ENCODE data around the gene CREB5. TPM values are rescaled to one million over a fixed set of nuclear protein-coding genes. Genes with fewer than 3 reads are reported as not detected.

Gene CREB5
- total and polyA plus RNA-seq, 2 of the 13 experiments (the other 11 are each of a cell fraction or from before 2014, with no cell fraction given), result 0.38 to 0.71 TPM

DNA sequence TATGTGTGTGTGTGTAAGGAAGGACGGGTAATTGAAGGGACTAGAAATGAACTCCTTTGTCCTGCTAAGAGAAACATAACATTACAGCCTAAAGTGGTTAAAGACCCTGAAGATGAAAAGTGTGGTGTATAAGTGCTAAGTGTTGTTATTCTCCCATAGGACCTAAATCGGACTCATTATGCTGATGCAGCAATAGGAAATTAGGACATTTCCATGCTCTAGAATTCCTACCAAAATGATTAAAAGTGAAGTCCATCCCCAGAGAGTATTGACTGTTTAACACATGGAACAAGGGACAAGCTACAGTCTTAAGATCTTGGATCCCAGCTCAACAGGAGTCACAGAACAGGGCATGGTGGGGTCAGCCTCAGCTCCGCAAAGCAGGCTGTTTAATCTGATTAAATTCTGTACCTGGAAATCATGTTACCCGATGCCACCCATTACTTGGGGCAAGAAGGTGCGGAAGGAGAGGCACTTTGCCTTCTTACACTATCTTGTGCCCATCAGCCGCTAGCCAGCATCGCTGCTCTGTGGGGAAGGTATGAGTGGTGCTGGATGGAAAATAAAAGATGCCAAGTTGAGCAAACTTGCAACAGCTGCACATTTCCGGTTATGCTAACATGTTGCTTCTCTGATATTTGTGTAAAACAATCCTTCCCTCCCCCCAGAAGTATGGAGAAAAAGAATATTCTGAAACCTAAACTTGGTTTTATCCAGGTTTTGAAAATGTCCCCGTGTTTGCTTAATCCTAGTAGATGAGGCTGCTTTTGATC lies 100.5 kb downstream of the CREB5 start:
- H3K4me3 ChIP-seq (replicated peaks in 1 of 3; ENCODE audit: insufficient read depth in 1 of 3, low read depth in 2 of 3, low read length in 3 of 3), result no peak overlapping the region
- no peaks in the 10 kb centered on the region for H3K4me1 ChIP-seq (ENCODE audit: insufficient read depth, low read length)
- FAIRE-seq, result no peak
- in situ Hi-C loops (cut with HindIII; ENCODE audit: extremely low pct_ligation_motif_present, low pct_unique_long_range_greater_than_20kb), result no loop called here
- H3K9me3 ChIP-seq (ENCODE audit: low read length), result no peaks in the 10 kb centered on the region
- no peaks in the 10 kb centered on the region for H4K20me1 ChIP-seq (ENCODE audit: insufficient read depth, low read length)
- BruUV-seq (replicated peaks), result no TSS peak
- no peak overlapping the region for H3K27ac ChIP-seq (ENCODE audit: extremely low read length, insufficient read depth, low read length)
- intact Hi-C loops (cut with micrococcal nuclease; ENCODE audit: unreplicated experiment), result no loop called here
- POLR2A ChIA-PET, result no interaction called here
- no peak for DNase-seq (ENCODE audit: low spot score)
- H3K9ac ChIP-seq (ENCODE audit: insufficient read depth, low read depth, low read length), result no peak overlapping the region
- CTCF ChIA-PET (ENCODE audit: low intra/inter-chr PET ratio, low total read pairs), result no interaction called here
- ATAC-seq, result no peak
- no peak overlapping the region for H2AFZ ChIP-seq (ENCODE audit: low read length)
- H3K36me3 ChIP-seq (replicated peaks in 1 of 2; ENCODE audit: control insufficient read depth in 1 of 2, insufficient read depth in 2 of 2, low read length in 2 of 2), result no peaks in the 10 kb centered on the region
- peaks cover 1 to 3% of the 10 kb centered on the region in 2 experiments; a peak in 3 of 5 replicates for H3K27me3 ChIP-seq (ENCODE audit: control insufficient read depth in 1 of 2, insufficient read depth in 2 of 2, low read length in 2 of 2)
- WGBS (ENCODE audit: low lambda C conversion rate), result 45% methylated on average over 7 of the region's 9 CpGs
- TF ChIP-seq MAFK (conservative IDR thresholded peaks at IDR 0.05 in 1 of 2, IDR thresholded peaks at IDR 0.05 in 1 of 2; ENCODE audit: low read length in 2 of 2) (peak; percentile 34 to 69; a peak in 3 of 4 replicates), MAFF (IDR thresholded peaks at IDR 0.05; ENCODE audit: low read depth, low read length) (peak; percentile 41), MEIS2 (CRISPR knock-in tag; IDR thresholded peaks at IDR 0.05) (no peak)
- no peak overlapping the region for H3K4me2 ChIP-seq (ENCODE audit: low read depth, low read length)
- no peaks in the 10 kb centered on the region for H3K79me2 ChIP-seq (ENCODE audit: insufficient read depth, low read length)

- in situ Hi-C loops (cut with HindIII; ENCODE audit: extremely low pct_ligation_motif_present, low pct_unique_long_range_greater_than_20kb), result no loop called here
- no peaks in the 10 kb centered on the region for H3K36me3 ChIP-seq (replicated peaks in 1 of 2; ENCODE audit: control insufficient read depth in 1 of 2, insufficient read depth in 2 of 2, low read length in 2 of 2)
- no peak overlapping the region for H3K4me2 ChIP-seq (ENCODE audit: low read depth, low read length)
- no peaks in the 10 kb centered on the region for H4K20me1 ChIP-seq (ENCODE audit: insufficient read depth, low read length)
- DNase-seq (ENCODE audit: low spot score) (no peak), FAIRE-seq (no peak), ATAC-seq (no peak)
- no peak overlapping the region for H2AFZ ChIP-seq (ENCODE audit: low read length)
- CTCF ChIA-PET (ENCODE audit: low intra/inter-chr PET ratio, low total read pairs), result no interaction called here
- intact Hi-C loops (cut with micrococcal nuclease; ENCODE audit: unreplicated experiment), result no loop called here
- no peak overlapping the region for H3K4me3 ChIP-seq (replicated peaks in 1 of 3; ENCODE audit: insufficient read depth in 1 of 3, low read depth in 2 of 3, low read length in 3 of 3)
- H3K27me3 ChIP-seq (ENCODE audit: control insufficient read depth in 1 of 2, insufficient read depth in 2 of 2, low read length in 2 of 2), result peaks cover 0 to 3% of the 10 kb centered on the region in 2 experiments; a peak in 2 of 5 replicates
- POLR2A ChIA-PET, result no interaction called here
- WGBS (ENCODE audit: low lambda C conversion rate), result 45% methylated on average over 12 of the region's 14 CpGs
- H3K9ac ChIP-seq (ENCODE audit: insufficient read depth, low read depth, low read length), result no peak overlapping the region
- H3K9me3 ChIP-seq (ENCODE audit: low read length), result no peaks in the 10 kb centered on the region
- H3K27ac ChIP-seq (ENCODE audit: extremely low read length, insufficient read depth, low read length), result no peak overlapping the region
- no peak for TF ChIP-seq PHF21A (CRISPR knock-in tag; IDR thresholded peaks at IDR 0.05)
- no peak for TF ChIP-seq POGZ (CRISPR knock-in tag; IDR thresholded peaks at IDR 0.05)
- TF ChIP-seq, protein P1, sequence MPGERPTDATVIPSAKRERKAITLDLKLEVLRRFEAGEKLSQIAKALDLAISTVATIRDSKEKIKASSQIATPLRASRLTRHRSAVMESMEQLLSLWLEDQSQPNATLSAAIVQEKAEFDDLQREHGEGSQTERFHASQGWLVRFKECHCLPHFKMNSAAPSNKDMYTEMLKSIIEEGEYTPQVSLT (CRISPR knock-in tag; IDR thresholded peaks at IDR 0.05; ENCODE audit: borderline replicate concordance, low read depth), result no peak
- TF ChIP-seq TSC22D2 (CRISPR knock-in tag; IDR thresholded peaks at IDR 0.05; ENCODE audit: borderline replicate concordance), result no peak
- TF ChIP-seq ZNF350 (CRISPR knock-in tag; IDR thresholded peaks at IDR 0.05; ENCODE audit: borderline replicate concordance, low read depth), result no peak
- TF ChIP-seq SALL2 (CRISPR knock-in tag; IDR thresholded peaks at IDR 0.05), result no peak
- TF ChIP-seq TEAD3 (CRISPR knock-in tag; optimal IDR thresholded peaks at IDR 0.05; ENCODE audit: borderline replicate concordance), result no peak
- H3K4me1 ChIP-seq (ENCODE audit: insufficient read depth, low read length), result no peaks in the 10 kb centered on the region
- no peaks in the 10 kb centered on the region for H3K79me2 ChIP-seq (ENCODE audit: insufficient read depth, low read length)
- BruUV-seq (replicated peaks), result no TSS peak
These were observed 104.3 kb downstream of the CREB5 start for GRCh38 chr7:28516390-28517172.
